Mesothelial cell of epicardium (in vitro differentiated cells): ENCODE data around the gene AQP1. TPM values are rescaled to one million over a fixed set of nuclear protein-coding genes. Genes with fewer than 3 reads are reported as not detected.

Experiments used
- DNase-seq, 2 experiments: peaks; one replicate each; pipeline ENCODE4 v3.0.0; 2021; ENCODE audit warnings: low spot score in 2 of 2; ENCODE audit not compliant: unreplicated experiment in 2 of 2
- H3K27ac Mint-ChIP-seq: 2 replicates; pipeline ENCODE4 v1.8.0; 2021; ENCODE audit warnings: mixed read lengths
- H3K27me3 Mint-ChIP-seq: 2 replicates; pipeline ENCODE4 v1.8.0; 2021; ENCODE audit warnings: low read depth, mixed read lengths
- H3K36me3 Mint-ChIP-seq: 2 replicates; pipeline ENCODE4 v1.8.0; 2021; ENCODE audit warnings: mixed read lengths
- H3K4me1 Mint-ChIP-seq: 2 replicates; pipeline ENCODE4 v1.8.0; 2021; ENCODE audit warnings: mixed read lengths
- H3K4me3 Mint-ChIP-seq: 2 replicates; pipeline ENCODE4 v1.8.0; 2021; ENCODE audit warnings: mild to moderate bottlenecking, moderate library complexity, mixed read lengths
- H3K9me3 Mint-ChIP-seq: 2 replicates; pipeline ENCODE4 v1.8.0; 2021; ENCODE audit warnings: mixed read lengths
- CTCF ChIP-seq: fragments of 200-600 bp; sonication (generic); IDR thresholded peaks from one replicate; pipeline ENCODE4 v1.5.0; 2021; ENCODE audit warnings: antibody characterized with exemption; ENCODE audit not compliant: unreplicated experiment
- total RNA-seq: library from RNA; stranded (reverse); gene quantifications from 3 replicates; pipeline ENCODE4 v1.2.1, GENCODE V29; 2021

The AQP1 gene
- total RNA-seq, 1 donor from 2014 or later: 10.9 TPM

- Mint-ChIP-seq H3K9me3 (peaks cover 10% of the 10 kb centered on the region), H3K27me3 (no peaks in the 10 kb centered on the region), H3K27ac (no peak overlapping the region), H3K4me3 (no peak overlapping the region), H3K36me3 (peaks cover 3% of the 10 kb centered on the region), H3K4me1 (peaks cover 48% of the 10 kb centered on the region)
- no peak for TF ChIP-seq CTCF
- DNase-seq: no peak
Measured at GRCh38 chr7:30894009-30894408, 17.6 kb upstream of the AQP1 start.

DNA sequence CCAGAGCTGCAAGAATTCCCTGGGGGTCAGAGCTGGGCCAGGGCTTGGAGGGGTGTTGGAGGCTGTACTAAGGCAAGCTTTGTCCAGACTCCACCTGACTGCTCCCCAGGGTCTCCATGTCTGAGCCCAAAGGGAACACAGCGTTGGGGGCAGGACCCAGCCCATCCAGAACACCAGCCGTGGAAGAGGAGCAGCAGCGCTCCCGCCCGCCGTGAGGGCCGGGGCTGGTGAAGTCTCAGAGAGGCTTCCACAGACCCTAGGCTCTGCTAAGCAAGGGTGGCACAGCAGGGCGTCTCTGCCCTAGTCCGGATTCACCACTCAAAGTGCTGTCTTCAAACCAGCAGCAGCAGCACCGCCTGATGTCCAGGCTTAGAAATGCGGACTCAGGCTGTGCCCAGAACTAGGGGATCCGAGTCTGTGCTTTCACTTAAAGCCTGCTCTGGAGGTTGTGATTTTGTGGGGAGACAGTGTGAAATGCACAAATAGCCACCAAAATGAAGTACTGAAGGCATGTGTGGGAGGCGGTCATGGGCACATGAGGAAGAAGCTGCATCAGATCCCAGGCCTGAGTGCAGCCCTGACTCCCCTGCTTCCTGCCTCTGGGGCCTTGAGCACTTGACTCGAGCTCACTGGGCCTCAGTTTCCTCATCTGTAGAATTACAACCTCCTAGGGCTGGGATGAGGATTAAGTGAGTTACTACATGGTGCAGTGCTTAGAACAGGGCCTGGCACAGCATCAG is 16.6 kb upstream of the AQP1 start:
- DNase-seq: no peak
- no peaks in the 10 kb centered on the region for H3K27me3 Mint-ChIP-seq
- TF ChIP-seq CTCF: no peak
- peaks cover 3% of the 10 kb centered on the region for H3K36me3 Mint-ChIP-seq
- H3K9me3 Mint-ChIP-seq: peaks cover 9% of the 10 kb centered on the region
- peak overlapping the region; percentile 28 for H3K27ac Mint-ChIP-seq
- H3K4me3 Mint-ChIP-seq: no peak overlapping the region
- H3K4me1 Mint-ChIP-seq: peaks cover 46% of the 10 kb centered on the region

DNA sequence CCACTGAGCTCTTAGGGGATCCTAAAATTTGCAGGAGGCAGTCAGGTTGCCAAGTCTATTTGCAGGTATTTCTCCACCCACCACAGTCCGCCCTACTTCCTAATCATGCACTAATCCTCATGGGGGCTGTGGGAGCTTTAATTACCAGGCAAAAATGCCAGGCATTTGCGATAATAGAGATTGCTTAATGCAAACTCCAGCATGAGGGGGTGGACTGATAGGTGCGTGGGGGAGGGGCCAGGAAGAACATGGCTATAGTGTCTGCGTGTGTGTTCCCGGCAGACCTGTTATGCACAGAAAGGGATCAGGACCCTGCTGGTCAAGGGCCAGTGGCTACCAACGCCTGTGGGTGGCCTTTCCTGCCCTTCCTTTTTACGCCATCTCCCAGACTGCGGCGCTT is 15.6 kb upstream of the AQP1 start:
- TF ChIP-seq CTCF: no peak

GRCh38 chr7:30896783-30897637 is 14.6 kb upstream of the AQP1 start:
- DNase-seq: no peak
- H3K4me3 Mint-ChIP-seq: no peak overlapping the region
- H3K36me3 Mint-ChIP-seq: no peaks in the 10 kb centered on the region
- H3K27me3 Mint-ChIP-seq: no peaks in the 10 kb centered on the region
- H3K4me1 Mint-ChIP-seq: peaks cover 46% of the 10 kb centered on the region
- TF ChIP-seq CTCF: no peak
- no peaks in the 10 kb centered on the region for H3K9me3 Mint-ChIP-seq
- peak overlapping the region; percentile 45 for H3K27ac Mint-ChIP-seq

More for the DNA sequence above, 15.6 kb upstream of the AQP1 start:
- H3K36me3 Mint-ChIP-seq: no peaks in the 10 kb centered on the region
- peaks cover 3% of the 10 kb centered on the region for H3K9me3 Mint-ChIP-seq
- no peak for DNase-seq
- no peaks in the 10 kb centered on the region for H3K27me3 Mint-ChIP-seq
- H3K4me3 Mint-ChIP-seq: no peak overlapping the region
- peaks cover 46% of the 10 kb centered on the region for H3K4me1 Mint-ChIP-seq
- H3K27ac Mint-ChIP-seq: peak overlapping the region; percentile 75

DNA sequence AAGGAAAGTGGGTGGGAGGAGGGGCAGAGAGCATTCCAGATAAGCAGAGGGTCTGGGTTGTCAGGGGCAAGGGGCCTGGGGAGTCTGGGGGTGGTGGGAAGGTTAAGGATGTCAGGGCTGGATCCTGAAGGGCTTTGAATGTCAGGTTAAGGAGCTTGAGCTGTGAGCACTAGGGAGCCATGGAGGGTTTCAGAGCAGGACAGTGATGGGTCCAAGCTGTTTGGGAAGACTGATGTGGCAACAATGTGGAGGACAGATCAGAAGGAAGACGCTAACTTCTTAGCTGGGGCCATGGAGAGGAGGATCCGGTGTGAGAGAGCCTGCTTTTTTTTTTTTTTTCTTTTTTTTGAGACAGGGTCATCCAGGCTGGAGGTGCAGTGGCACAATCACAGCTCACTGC is 13.9 kb upstream of the AQP1 start:
- Mint-ChIP-seq H3K4me1 (peaks cover 46% of the 10 kb centered on the region), H3K9me3 (no peaks in the 10 kb centered on the region), H3K27ac (peak overlapping the region; percentile 5), H3K36me3 (no peaks in the 10 kb centered on the region), H3K27me3 (no peaks in the 10 kb centered on the region), H3K4me3 (no peak overlapping the region)
- no peak for TF ChIP-seq CTCF
- no peak for DNase-seq
